DMS 273 treated with DMSO at 0.1 percent for 48 hours (cell line): ENCODE data around the gene SMC4.
"Not testable (repeated sequence)": the region's sequence is repeated elsewhere in the genome, so short reads cannot be mapped to it uniquely, and the experiment has no call there.

Experiments used
- DNase-seq: peaks from one replicate; lab custom pipeline; 2025; lab: John Stamatoyannopoulos, UW

SMC4 gene

DNA sequence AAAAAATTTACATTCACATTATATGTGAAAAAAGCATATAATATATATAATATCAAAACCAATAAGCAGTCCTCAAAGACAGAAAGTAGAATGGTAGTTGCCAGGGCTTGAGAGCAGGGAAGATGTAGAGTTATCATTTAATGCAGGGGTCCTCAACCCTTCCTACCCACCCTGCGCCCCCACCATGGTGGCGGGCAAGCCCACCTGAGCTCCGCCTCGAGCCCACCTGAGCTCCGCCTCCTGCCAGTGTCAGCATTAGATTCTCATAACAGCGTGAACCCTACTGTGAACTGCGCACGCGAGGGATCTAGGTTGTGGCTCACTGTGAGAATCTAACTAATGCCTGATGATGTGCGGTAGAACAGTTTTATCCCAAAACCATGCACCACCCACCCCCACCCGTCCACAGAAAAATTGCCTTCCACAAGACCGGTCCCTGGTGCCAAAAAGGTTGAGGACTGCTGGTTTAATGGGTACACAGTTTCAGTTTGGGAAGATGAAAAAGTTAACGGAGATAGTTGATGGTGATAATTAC lies 47.1 kb downstream of the SMC4 start:
- DNase-seq: no peak

DNA sequence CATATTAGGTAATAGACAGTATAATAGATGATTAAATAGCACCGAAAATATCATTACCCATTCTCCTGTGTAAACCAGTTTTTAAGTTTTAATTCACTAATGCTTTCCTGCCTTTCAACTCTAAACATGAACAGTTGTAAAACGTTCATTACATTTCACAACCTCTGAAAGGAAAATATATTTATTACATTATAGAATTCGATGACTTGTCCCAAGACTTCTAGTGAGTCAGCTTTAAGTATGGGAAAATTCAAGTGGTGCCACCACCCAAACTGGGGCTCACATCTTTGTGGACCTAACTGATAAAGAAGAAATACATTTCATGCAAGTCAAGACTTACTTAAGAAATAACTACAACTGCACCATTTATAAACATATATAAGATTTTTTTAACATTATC lies 48.1 kb downstream of the SMC4 start:
- DNase-seq: no peak

DNA sequence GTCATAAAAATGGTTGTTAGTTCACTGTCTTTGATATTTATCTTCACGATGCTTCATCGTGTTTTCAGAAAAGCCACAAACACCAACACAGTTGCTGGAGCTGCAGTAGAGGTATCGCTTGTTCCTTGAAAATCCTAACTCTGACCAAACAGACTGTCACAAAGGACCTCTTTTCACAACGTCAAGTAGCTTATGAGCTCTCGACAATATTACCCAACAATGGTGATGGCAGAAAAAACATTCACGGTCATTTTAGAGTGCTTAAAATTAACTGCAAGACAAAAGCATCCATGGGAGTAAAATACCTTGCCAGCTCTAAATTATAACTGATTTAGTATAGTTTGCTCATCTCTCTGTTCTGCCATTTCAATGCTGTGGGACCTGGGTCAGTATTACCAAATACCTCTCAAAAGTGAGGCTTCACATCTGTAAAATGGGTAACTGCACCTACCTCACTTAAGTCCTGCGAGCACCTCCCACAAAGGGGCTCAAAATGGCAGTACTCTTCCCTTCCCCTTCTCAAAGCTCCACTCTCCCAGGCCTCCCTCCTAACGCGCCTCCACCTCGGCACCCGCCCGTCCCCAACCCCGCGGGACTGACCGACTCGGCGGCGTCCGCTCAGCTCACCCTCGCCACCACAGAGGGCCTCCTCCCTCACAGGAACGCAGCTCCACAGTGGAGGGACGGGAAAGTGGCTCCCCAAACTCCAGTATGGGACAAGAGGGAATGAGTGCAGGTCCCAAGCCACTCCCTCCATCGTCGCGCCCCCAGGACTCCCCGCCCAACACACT lies 49.6 kb downstream of the SMC4 start:
- no peak for DNase-seq

DNA sequence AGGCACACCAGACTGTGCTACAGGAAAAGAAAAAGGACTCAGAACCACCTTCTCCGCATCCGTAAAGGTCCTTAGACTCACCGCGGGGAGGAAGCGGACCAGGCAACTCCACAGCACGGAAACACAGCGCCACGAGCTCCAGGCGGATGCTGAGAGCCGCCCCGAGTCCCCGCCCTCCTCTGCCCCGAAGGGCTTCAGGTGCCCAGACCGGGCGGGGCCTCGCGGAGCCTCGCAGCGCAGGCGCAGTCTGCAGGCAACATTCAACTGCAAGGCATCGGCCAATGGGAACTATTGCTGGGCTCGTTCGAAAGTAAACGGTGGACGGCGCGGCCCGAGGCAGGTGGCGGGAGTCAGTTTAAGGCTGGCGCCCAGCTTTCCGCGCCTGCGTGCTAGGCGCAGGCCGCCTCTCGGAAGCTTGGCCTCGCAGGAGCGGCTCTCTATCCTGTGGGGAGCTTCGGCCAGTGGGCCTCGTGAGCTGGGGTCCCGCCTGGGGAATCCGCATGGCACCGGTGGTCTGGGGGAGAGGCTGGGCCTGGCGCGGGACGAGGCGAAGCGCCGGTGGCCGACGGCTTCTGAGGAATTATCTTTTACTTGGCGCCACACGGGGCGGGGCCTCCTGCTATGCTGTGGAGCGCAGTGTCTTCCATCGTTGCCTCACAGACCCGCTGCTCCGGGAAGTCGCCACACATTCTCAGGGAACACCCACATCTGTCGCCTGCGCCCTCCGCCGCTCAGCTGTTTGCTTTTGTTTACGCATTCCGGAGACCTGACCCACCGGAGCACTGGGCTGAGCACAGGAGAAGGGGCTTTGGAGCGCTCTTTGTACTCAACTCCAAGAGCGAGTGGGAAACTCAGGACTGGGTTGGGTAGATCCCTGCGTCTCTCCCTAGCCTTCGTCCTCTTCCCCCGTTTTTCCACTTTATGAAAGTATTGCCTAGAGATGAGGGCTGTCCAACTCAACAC lies 50.5 kb downstream of the SMC4 start, which contains the start of gene TRIM59:
Gene TRIM59, minus strand, starts transcription at position 151 of the 963 bp plus-strand sequence. CDS start 10,603 bp downstream, outside the sequence.
- DNase-seq: peak; percentile 22

DNA sequence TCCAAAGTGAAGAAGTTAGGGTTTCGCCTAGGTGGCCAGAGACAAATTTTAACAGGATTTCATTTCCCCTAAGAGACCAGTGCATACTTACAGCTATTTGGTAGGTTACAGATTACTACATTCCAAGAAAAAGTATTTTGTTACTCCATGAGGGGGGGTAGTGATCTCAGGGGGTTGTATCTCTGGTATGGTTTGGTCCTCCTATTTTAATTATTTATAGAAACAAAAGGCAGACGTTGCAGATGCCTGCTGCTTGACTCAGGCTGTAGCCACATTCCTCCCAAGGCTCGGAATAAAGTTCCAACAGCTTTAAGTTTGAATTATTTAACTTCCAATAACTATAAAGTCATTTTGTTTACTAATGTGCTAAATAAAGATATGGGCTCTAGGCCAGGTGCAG lies 51.4 kb downstream of the SMC4 start:
- no peak for DNase-seq

DNA sequence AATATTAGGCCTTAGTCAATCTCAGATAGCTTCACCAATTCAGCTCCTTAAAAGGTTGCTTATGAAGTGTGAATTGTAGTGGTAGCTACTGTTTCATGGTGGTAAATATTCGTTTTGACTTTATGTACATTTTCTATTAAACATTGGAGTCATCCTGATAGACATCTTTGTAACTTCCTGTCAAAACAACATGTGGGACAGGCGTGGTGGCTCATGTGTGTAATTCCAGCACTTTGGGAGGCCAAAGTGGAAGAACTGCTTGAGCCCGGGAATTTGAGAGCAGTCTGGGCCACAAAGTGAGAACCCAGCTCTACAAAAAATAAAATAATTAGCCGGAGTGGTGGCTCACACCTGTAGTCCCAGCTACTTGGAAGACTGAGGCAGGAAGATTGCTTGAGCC lies 52.2 kb downstream of the SMC4 start:
- no peak for DNase-seq

DNA sequence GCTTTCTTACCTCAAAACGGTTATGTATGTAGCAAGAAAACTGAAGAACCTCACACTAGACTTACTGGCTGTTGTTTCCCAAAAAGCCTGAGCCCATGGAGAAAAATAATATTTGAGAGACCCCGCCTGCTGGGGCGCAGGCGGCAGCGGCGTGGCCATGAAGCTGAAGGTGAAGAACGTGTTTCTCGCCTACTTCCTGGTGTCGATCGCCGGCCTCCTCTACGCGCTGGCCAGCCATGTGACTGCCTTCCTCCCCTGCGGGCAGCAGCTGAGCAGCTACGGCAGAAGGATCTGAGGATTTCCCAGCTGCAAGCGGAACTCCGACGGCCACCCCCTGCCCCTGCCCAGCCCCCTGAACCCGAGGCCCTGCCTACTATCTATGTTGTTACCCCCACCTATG lies 52.8 kb downstream of the SMC4 start:
- DNase-seq: not testable (repeated sequence)

DNA sequence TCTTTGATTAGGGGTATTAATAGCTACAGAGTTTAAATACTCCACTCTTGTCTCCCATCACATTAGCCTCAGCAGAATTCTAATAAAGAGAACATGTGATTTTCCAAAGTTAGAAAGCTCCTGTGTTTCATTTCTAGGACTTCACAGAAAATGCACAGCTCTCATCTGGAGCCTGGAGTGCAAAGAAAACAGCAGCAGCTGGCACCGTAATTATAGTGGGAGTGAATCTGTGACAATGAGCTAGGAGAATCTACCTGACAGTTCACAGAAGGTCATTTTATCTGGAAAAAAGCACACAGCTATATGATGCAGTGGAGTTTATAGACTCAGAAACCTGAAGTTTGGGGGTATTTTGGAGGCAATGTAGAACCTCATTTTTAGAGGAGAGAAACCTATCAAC lies 55.5 kb downstream of the SMC4 start:
- peak; percentile 89 for DNase-seq

DNA sequence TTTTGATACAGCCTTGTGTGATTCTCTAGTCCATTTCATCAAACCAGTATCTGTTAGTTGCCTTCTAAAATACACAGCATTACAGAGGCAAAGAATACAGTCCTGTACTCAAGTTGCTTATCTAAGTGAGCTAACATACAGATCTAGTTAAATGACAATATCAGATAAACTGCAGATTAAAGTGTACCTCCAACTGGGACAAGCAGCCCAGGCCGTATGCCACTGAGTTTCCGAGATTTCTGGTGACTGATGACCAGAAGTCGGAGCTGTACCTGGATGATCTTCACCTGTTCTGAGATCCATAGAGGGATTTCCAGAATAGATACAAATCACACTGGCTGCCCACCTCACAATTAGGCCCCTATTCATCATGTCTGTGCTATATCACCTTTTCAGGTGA lies 56.4 kb downstream of the SMC4 start:
- no peak for DNase-seq

DNA sequence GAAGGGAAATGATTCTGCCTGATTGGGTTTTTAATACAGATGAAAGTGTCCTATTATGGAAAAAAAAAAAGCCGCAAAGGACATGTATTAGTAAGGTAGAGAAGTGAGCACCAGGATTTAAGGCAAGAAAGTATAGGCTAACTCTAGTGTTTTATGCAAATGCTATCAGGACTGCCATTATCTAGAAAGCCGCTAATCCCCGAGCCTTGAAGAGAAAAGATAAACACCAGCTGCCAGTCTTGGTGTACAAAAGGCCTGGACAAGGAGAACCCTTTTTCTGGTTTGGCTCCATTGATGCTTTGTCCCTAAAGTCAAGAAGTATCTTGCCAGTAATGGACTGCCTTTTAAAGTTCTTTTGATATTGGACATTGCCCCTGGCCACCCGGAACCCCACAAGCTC lies 58.7 kb downstream of the SMC4 start:
- DNase-seq: peak; percentile 86

DNA sequence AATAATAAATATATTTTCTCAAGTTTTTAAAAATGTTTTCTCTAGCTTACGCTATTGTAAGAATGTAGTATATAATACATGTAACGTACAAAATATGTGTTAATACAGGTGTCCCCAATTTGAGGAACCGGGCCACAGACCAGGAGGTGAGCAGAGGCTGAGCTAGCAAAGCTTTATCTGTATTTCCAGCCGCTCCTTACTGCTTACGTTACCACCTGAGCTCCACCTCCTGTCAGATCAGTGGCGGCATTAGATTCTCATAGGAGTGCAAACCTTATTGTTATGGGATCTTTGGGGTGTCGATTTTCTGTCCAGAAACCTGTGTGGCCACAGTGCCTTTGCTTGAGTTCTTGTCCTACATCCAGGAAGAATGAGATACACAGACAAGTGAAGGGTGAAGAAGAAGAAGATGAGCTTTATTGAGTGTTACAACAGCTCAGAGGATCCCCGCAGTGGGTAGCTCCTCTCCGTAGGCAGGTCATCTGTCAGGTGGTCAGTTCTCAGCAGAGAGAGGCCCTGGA lies 60.1 kb downstream of the SMC4 start:
- DNase-seq: no peak

DNA sequence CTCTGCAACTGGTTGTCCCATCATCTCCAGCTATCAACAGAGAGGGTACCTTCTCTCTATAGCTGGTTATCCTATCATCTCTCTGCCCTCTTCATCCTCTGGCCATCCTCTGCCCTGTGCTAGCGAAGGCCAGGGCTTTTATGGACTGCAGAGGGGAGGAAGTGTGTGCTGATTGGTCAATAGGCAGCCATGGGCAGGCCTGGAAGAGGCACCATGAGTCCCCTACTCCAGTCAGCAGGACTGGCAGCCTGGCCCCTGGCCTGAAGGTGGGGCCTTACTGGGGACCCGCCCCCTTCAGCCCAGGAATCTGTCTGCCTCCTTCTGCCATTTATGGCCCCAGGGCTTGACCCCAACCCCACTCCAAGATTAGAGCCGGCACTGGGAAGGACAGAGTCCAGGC lies 60.6 kb downstream of the SMC4 start:
- no peak for DNase-seq

DNA sequence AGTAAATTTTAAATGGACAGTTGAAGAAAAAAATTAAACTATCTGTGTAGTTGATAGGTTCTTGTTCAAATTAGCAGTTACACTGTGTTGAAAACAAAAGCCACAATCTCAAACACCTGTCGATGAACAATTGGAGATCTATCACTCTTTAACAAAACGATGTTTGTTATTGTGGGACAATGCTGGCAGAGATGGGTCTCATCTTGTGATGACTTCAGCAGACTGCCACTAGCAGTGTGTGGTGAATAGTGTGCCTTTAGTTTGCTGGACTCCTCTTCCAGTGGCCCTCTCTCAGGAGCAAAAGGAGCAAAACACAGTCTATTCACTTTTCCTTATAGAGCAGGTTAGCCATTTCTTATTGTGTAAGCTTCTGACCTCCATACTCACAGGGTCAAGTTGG lies 64.9 kb downstream of the SMC4 start:
- no peak for DNase-seq

DNA sequence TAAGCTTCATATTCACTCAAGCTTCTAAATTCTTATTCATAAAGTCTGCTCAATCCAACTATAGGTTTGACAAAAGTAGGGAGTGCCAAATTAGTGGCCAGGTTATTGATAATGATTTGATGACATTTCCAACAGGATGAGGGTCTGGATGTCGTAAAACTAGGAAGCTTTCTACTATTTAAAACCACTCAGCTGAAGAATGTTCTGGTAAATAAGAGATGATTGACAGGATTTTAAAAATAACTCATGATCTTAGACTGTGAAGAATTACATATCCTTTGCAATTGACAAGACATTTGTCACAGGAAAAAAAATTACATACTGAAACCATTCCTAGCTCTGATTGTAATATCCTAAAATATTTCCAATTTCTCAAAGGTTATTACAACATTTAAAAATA lies 65.5 kb downstream of the SMC4 start:
- DNase-seq: no peak

DNA sequence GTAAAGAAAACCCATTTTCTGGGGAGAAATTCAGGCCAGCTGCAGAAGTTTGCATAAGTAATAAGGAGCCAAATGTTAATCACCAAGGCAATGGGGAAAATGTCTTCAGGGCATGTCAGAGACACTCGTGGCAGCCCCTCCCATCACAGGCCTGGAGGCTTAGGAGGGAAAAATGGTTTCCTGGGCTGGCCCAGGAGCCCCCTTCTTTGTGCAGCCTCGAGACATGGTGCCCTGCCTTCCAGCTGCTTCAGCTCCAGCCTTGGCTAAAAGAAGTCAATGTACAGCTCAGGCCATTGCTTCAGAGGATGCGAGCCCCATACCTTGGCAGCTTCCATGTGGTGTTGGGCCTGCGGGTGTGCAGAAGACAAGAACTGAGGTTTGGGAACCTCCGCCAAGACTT lies 70.7 kb downstream of the SMC4 start:
- no peak for DNase-seq

DNA sequence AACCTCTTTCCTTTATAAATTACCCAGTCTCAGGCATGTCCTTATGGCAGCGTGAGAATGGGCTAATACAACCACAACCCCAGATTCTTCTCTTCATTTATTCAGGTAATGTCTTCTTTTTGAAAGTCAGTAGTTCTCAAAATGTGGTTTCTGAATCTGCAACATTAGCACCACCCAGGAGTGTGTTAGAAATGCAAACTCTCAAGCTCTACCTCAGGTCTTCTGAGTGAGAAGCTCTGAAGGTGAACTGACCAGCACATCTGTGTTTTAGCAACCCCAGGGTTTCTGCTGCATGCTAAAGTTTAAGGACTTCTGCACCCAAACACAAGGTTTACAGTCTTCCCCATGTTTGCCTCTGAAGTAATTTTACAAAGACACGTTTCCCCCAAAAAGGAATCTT lies 72.4 kb downstream of the SMC4 start:
- no peak for DNase-seq

DNA sequence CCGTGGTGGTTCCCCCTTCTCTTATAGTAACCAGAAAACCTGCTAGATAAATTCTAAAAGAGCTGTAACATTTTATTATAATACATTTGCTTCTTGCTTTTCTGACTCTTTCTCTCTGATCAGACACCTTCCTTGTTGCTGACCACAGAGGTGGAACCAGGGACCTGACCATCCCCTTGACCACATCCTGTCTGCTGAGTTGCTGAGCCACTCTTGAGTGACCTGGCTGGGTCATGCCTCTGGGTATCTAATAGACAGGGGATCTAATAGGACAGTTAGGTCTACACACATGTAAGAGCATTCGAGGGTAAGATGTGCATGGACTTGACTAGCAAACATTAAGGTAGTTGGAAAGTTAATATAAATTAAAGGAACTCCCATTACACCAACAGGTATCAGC lies 72.9 kb downstream of the SMC4 start:
- no peak for DNase-seq

DNA sequence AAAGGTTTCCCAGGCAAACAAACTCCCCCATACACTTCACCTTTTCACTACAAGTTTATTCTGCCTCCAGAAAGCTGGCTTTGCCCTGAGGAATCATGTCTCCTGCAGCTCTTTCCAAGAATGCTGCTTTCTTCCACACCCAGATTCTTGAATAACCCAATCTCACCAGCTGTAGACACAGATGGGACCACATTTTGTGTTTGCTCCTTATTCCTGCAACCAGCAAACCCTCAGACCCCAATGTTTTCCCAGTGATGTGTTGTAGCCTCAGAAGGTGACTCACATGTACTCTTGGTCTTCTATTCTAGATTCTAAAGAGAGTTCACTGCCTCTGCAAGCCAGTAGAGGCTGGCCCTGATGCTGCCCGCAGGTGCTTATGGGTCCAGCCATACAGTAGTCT lies 73.8 kb downstream of the SMC4 start:
- DNase-seq: no peak

DNA sequence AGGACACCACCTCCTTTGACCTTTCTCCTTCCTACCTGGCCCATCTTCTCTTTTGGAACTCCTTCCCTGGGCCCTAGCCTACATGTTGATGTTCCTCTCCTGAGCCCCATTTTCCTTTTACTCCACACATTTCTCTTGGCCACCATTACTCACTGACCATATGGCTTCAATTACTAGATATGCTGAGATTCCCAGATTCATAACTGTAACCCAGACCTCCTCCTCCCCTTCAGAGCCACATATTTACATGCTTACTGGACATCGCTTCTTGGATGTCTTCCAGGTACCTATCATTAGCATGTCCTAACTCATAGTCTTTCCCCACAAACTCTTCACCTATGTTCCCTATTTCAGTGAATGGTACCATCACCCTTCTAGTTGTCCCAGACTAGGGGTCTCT lies 74.5 kb downstream of the SMC4 start:
- DNase-seq: no peak

DNA sequence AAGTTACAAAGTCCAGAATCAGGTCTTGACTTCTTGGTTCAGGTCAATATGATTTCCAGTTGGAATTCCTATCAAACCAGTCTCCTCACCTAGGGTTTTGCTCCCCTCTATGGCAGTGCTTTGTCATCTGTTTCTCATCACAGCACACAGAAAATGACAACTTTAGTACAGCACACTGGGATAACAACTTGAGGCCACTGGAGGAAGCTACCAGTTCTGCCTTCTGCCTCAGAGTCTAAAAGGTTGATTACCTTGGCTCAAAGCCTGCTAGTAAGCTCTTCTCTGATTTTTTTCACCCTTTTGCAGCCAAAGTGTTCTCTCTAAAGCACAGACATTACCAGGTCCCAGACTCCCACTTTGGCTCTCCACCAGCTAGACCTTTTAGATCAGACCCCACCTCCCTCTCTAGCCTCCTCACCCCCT lies 75.0 kb downstream of the SMC4 start:
- no peak for DNase-seq

DNA sequence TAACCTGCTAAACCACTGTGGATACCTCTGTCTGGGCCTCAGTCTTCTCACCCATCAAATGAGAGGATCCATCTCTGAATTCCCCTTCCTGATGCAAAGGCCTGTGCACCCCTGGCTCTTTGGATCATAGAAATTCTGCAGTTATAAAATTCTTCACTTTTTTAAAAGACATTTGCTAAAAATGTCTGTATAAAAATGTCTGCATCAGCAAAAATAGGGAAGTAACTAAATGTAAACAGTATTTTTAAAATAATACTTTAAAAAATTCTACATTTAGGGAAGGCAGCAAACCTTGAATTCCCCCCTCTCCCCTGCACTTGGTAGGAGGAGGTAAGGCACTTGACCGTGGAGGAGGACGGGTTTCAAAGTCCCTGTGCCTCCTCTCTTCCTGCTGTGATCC lies 75.7 kb downstream of the SMC4 start:
- no peak for DNase-seq

DNA sequence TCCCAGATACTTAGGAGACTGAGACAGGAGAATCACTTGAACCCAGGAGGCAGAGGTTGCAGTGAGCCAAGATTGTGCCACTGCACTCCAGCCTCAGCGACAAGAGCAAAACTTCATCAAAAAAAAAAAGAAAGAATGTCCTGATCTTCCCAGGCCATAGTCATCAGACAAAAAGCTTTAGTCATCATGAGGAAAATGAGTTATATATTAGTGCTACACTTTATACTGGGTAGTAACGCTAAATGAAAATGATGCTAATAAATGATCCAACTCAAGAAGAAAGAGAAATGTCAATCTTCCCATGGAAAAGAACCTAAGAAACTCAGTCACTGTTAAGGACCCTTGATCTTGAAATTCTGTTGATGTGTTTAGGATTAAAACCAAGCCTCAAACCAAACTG lies 76.4 kb downstream of the SMC4 start:
- no peak for DNase-seq

DNA sequence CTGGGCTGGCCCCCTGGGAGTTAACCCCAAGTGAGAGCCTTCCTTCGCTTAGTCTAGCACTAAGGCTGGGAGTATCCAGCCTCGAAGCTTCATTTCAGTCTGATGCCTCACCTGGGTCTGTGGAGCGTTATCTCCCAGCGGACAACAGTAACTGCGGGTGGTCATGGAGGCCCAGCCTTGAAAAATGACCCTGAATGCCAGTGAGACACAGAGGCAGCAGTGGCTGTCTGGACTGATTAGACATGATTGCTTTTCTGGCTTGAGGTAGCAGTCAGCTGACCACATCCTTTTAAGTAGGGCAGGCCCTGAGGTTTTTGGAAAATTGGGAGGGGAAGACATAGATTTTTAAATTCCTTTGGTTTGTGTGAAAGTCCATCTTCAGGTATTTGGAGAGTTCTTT lies 78.3 kb downstream of the SMC4 start:
- no peak for DNase-seq
